T1000 (cell line): ENCODE results near the gene USP22.

Experiments used
- DNase-seq: peaks from one replicate; lab custom pipeline; 2025; ENCODE audit warnings: mixed read lengths; lab: John Stamatoyannopoulos, UW

USP22 gene

GRCh38 chr17:20952183-20952582 lies 90.6 kb downstream of the USP22 start:
- DNase-seq = no peak
